Bronchial epithelial cell (primary cell): Measurements from ENCODE around the gene TRABD2B. TPM values are rescaled to one million over a fixed set of nuclear protein-coding genes. Genes with fewer than 3 reads are reported as not detected.

Experiments used
- DNase-seq: peaks from one replicate; pipeline ENCODE4 v3.0.0-alpha.2; 2010; ENCODE audit warnings: low read depth
- FAIRE-seq: peaks from 2 replicates; lab custom pipeline; 2011; peaks lifted over from hg19 to GRCh38; lab: Jason Lieb, UNC
- H3K27me3 ChIP-seq: 2 replicates; pipeline ENCODE4 v1.5.1; 2011; ENCODE audit warnings: low read length; ENCODE audit not compliant: control insufficient read depth, insufficient read depth
- H3K36me3 ChIP-seq: 2 replicates; pipeline ENCODE4 v1.5.1; 2011; ENCODE audit warnings: low read length; ENCODE audit not compliant: control insufficient read depth, insufficient read depth
- H3K4me3 ChIP-seq: 2 replicates; pipeline ENCODE4 v1.5.1; 2011; ENCODE audit warnings: mild to moderate bottlenecking, low read depth, low read length, control low read depth
- CTCF ChIP-seq: IDR thresholded peaks from 2 replicates; pipeline ENCODE4 v1.5.1; 2011; ENCODE audit warnings: mild to moderate bottlenecking, moderate library complexity, low read length, control low read depth, inconsistent platforms; ENCODE audit not compliant: insufficient read depth, severe bottlenecking
- total RNA-seq: library from RNA; depleted of rRNA; stranded (reverse); fragments of >200 nt; gene quantifications from 2 replicates; pipeline ENCODE4 v1.2.1, GENCODE V29; 2014

The TRABD2B gene
- total RNA-seq, 1 donor from 2014 or later = under 0.01 TPM

GRCh38 chr1:48005253-48006117 is 8.3 kb upstream of the TRABD2B start:
- peaks cover 1% of the 10 kb centered on the region for H3K27me3 ChIP-seq
- FAIRE-seq (no peak), DNase-seq (no peak)
- H3K4me3 ChIP-seq = no peak overlapping the region
- no peak for TF ChIP-seq CTCF
- H3K36me3 ChIP-seq = no peaks in the 10 kb centered on the region

- Histone ChIP-seq H3K27me3 (peaks cover 1% of the 10 kb centered on the region), H3K36me3 (no peaks in the 10 kb centered on the region), H3K4me3 (no peak overlapping the region)
- no peak for DNase-seq
- TF ChIP-seq CTCF = no peak
- FAIRE-seq = peak; percentile 36
These were observed 6.8 kb upstream of the TRABD2B start for GRCh38 chr1:48003741-48004531.

- FAIRE-seq (no peak), DNase-seq (no peak)
- H3K27me3 ChIP-seq = peaks cover 9% of the 10 kb centered on the region
- TF ChIP-seq CTCF = no peak
- no peaks in the 10 kb centered on the region for H3K36me3 ChIP-seq
- no peak overlapping the region for H3K4me3 ChIP-seq
These were observed 5.0 kb upstream of the TRABD2B start for GRCh38 chr1:48002142-48002541.

- DNase-seq (no peak), FAIRE-seq (no peak)
- H3K27me3 ChIP-seq = peaks cover 9% of the 10 kb centered on the region
- TF ChIP-seq CTCF = no peak
- no peaks in the 10 kb centered on the region for H3K36me3 ChIP-seq
- H3K4me3 ChIP-seq = no peak overlapping the region
These were observed 4.5 kb upstream of the TRABD2B start for GRCh38 chr1:48001696-48002095.

- no peak for TF ChIP-seq CTCF
- no peak for FAIRE-seq
These were observed 3.7 kb upstream of the TRABD2B start for GRCh38 chr1:48000883-48001282.

More at GRCh38 chr1:48000883-48001282, 3.7 kb upstream of the TRABD2B start:
- H3K27me3 ChIP-seq = peaks cover 9% of the 10 kb centered on the region
- no peak for DNase-seq
- H3K36me3 ChIP-seq = no peaks in the 10 kb centered on the region
- H3K4me3 ChIP-seq = no peak overlapping the region
